HCT116 (cell line): ENCODE data around the gene PFKP. TPM values are rescaled to one million over a fixed set of nuclear protein-coding genes. Genes with fewer than 3 reads are reported as not detected.

ENCODE experiments used
- ATF3 ChIP-seq: IDR thresholded peaks from 2 replicates; pipeline ENCODE4 v1.6.1; 2012
- CEBPB ChIP-seq: IDR thresholded peaks from 2 replicates; pipeline ENCODE4 v1.6.1; 2012; ENCODE audit warnings: low read depth
- EZH2 ChIP-seq: fragments of 200-600 bp; sonication (generic); IDR thresholded peaks from 2 replicates; pipeline ENCODE4 v1.6.1; 2017; ENCODE audit warnings: antibody characterized with exemption, mixed run types
- EZH2phosphoT487 ChIP-seq: fragments of 200-600 bp; IDR thresholded peaks from 2 replicates; pipeline ENCODE4 v1.6.1; 2018; ENCODE audit warnings: antibody characterized with exemption, borderline replicate concordance
- FOSL1 ChIP-seq: IDR thresholded peaks from 2 replicates; pipeline ENCODE4 v1.6.1; 2012; ENCODE audit warnings: low read depth
- JUND ChIP-seq: IDR thresholded peaks from 2 replicates; pipeline ENCODE4 v1.6.1; 2012
- POLR2AphosphoS5 ChIP-seq: IDR thresholded peaks from 2 replicates; pipeline ENCODE4 v1.6.1; 2011; ENCODE audit warnings: mild to moderate bottlenecking, low read depth, low read length, moderate library complexity
- RAD21 ChIP-seq: IDR thresholded peaks from 2 replicates; pipeline ENCODE4 v1.6.1; 2012; ENCODE audit warnings: low read depth, mild to moderate bottlenecking
- SP1 ChIP-seq: IDR thresholded peaks from 2 replicates; pipeline ENCODE4 v1.6.1; 2012; ENCODE audit warnings: low read depth
- SRF ChIP-seq: IDR thresholded peaks from 2 replicates; pipeline ENCODE4 v1.6.1; 2012; ENCODE audit warnings: low read depth
- TCF7L2 ChIP-seq: IDR thresholded peaks from 2 replicates; pipeline ENCODE4 v1.7.0; 2011; ENCODE audit warnings: borderline replicate concordance, inconsistent platforms; ENCODE audit not compliant: insufficient read depth, insufficient read length; ENCODE audit errors: extremely low read depth
- YY1 ChIP-seq: IDR thresholded peaks from 2 replicates; pipeline ENCODE4 v1.6.1; 2011; ENCODE audit warnings: low read length, low read depth, moderate library complexity, mild to moderate bottlenecking; ENCODE audit not compliant: insufficient replicate concordance; ENCODE audit errors: extremely low read depth
- total RNA-seq: library from RNA; stranded (reverse); gene quantifications from one replicate; pipeline ENCODE4 v1.2.1, GENCODE V29; 2021; ENCODE audit not compliant: unreplicated experiment
- TF ChIP-seq, protein P1 (sequence below), 3 experiments: fragments of 200-600 bp in 1 of 3; sonication (generic) in 1 of 3; IDR thresholded peaks in 2 of 3; conservative IDR thresholded peaks in 1 of 3; 2 replicates each; pipeline ENCODE4 v1.5.1; 2012 to 2017; ENCODE audit warnings: low read depth in 2 of 3, low read length in 2 of 3, antibody characterized with exemption in 1 of 3, borderline replicate concordance in 1 of 3, control low read depth in 1 of 3, mild to moderate bottlenecking in 1 of 3, mixed read lengths in 1 of 3, mixed run types in 1 of 3, moderate library complexity in 1 of 3; ENCODE audit not compliant: insufficient read depth in 1 of 3

Gene PFKP
- total RNA-seq, 1 experiment from 2014 or later = 237 TPM

GRCh38 chr10:3172446-3173170 is 105.3 kb downstream of the PFKP start, which contains the start of gene PITRM1 (continued):
- TF ChIP-seq, protein P1, sequence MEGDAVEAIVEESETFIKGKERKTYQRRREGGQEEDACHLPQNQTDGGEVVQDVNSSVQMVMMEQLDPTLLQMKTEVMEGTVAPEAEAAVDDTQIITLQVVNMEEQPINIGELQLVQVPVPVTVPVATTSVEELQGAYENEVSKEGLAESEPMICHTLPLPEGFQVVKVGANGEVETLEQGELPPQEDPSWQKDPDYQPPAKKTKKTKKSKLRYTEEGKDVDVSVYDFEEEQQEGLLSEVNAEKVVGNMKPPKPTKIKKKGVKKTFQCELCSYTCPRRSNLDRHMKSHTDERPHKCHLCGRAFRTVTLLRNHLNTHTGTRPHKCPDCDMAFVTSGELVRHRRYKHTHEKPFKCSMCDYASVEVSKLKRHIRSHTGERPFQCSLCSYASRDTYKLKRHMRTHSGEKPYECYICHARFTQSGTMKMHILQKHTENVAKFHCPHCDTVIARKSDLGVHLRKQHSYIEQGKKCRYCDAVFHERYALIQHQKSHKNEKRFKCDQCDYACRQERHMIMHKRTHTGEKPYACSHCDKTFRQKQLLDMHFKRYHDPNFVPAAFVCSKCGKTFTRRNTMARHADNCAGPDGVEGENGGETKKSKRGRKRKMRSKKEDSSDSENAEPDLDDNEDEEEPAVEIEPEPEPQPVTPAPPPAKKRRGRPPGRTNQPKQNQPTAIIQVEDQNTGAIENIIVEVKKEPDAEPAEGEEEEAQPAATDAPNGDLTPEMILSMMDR (IDR thresholded peaks at IDR 0.05 in 2 of 3, conservative IDR thresholded peaks at IDR 0.05 in 1 of 3; ENCODE audit: borderline replicate concordance in 1 of 3, insufficient read depth in 1 of 3, low read depth in 2 of 3, low read length in 2 of 3) = no peak
- TF ChIP-seq SP1 = peak; percentile 92
- no peak for TF ChIP-seq FOSL1
- TF ChIP-seq POLR2AphosphoS5 = peak; percentile 99
- TF ChIP-seq EZH2phosphoT487 = no peak
- TF ChIP-seq ATF3 = no peak
- no peak for TF ChIP-seq RAD21
- no peak for TF ChIP-seq TCF7L2
- TF ChIP-seq CEBPB = no peak
- no peak for TF ChIP-seq SRF
- TF ChIP-seq JUND = no peak
- no peak for TF ChIP-seq EZH2
- TF ChIP-seq YY1 = peak; percentile 63
